Skeletal muscle cell (primary cell): ENCODE results near the gene UBXN1.

Experiments used
- DNase-seq: peaks from one replicate; pipeline ENCODE4 v3.0.0-alpha.2; 2010; ENCODE audit warnings: low read depth
- H3K4me3 ChIP-seq: 2 replicates; pipeline ENCODE4 v1.5.1; 2011; ENCODE audit warnings: low read depth, mild to moderate bottlenecking, control low read depth, low read length, moderate library complexity

The UBXN1 gene

DNA sequence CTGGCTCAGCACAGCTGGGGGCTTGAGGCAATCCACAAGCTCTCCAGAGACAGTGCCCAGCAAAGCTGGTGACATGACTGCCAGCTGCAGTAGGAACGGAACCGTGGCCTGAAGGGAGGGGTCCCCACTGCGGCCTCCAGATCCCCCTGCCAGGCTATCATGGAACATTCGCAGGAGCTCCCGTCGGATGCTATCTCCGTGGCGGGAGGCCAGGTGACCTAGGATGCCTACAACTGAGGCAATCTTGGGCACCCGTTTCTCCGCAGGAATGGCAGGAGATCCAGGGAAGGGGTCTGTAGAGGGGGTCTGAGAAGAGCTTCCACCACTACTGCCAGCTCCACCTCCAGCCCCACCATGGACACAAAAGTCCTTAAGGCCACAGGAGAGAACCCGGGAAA, 29.9 kb downstream of the UBXN1 start:
- no peak for DNase-seq
- no peak overlapping the region for H3K4me3 ChIP-seq

DNA sequence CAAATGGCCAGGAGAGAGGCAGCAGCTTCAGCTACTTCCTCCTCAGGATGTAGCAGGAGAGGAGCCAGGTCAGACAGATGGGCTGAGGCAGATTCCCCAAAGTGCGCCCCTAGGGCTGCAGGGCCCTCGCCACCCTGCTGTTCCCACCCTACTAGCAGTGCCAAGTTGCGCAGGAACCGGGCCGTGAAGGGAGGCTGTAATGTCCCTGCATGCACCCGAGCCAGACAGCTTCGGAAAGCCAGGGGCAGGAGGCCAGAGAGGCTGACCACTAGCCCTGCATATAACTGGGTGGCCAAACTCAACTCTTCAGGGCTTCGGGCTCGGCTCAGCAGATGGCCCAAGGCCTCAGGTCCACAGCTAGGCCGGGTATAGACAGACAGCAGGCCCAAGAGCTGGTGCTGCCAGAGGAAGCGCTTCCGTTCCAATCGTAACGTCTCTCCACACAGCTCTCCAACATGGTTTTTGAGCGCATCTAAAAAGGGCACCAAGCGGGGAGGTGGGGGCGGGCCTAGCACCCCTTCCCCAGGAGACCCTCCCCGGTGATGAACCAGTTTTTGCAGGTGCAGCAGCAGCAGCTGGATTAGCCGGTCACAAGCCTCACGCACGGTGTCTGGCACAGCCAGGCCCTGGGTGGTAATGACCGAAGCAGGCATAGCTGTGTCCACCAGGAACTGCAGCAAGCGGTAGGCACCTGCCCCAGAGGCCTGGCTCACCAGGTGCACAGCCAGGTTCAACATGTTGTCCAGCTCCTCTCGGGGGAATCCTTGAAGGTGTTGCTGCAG, 30.5 kb downstream of the UBXN1 start:
- no peak for DNase-seq
- no peak overlapping the region for H3K4me3 ChIP-seq

GRCh38 chr11:62647609-62648005, 31.3 kb downstream of the UBXN1 start:
- H3K4me3 ChIP-seq = no peak overlapping the region
- DNase-seq = no peak

GRCh38 chr11:62646825-62647608, 31.9 kb downstream of the UBXN1 start:
- no peak for DNase-seq
- H3K4me3 ChIP-seq = peak overlapping the region; percentile 13

- peak within 1 kb of the TSS; percentile 82 for H3K4me3 ChIP-seq
- peak; percentile 92 for DNase-seq
These were observed 32.7 kb downstream of the UBXN1 start, which contains the start of gene GANAB for GRCh38 chr11:62645946-62646824. Gene GANAB, minus strand, starts transcription at chr11:62646613. Its CDS starts 14 bp downstream, at chr11:62646599.

DNA sequence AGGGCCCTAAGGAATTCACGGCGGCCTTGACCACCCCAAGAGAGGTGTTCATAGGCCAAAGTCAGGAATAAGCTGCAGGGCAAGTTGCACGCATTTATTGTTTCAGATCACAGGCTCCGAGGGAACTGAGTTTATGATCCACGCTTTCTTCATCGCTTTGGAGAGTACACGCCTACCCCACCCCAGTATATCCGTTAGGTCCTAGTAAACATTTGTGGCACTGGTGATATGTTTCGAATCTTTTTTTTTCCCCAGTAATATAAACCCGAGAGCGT, 33.3 kb downstream of the UBXN1 start:
- H3K4me3 ChIP-seq = peak overlapping the region; percentile 82
- no peak for DNase-seq

- no peak for DNase-seq
- H3K4me3 ChIP-seq = no peak overlapping the region
These were observed 34.7 kb downstream of the UBXN1 start for GRCh38 chr11:62644220-62644619.

DNA sequence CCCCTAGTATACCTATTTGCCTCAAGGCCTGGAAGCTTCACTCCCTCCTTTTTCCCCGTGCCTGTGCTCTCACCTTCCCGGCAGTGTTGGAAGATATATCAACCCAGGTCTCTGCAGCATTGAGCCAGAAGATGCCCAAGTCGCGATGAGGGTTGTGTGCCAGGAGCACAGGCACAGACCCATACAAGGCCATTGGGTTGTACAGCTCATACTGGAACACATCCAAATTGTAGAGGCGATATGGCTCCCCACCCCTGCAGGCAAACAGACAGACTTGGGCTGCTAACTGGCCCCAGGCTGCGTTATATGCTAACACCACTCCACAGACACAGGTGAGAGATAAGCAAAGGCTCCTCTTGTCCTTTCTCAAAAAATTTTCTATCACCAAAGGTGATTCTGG, 46.4 kb downstream of the UBXN1 start:
- no peak for DNase-seq
- no peak overlapping the region for H3K4me3 ChIP-seq

- DNase-seq = no peak
- no peak overlapping the region for H3K4me3 ChIP-seq
These were observed 51.2 kb downstream of the UBXN1 start for GRCh38 chr11:62627713-62628112.
